ENCODE measurements around the gene HRAS.
A peak's percentile ranks its signal among the peaks of the same experiment; 100 is the strongest.
"Not testable (repeated sequence)": the region's sequence is repeated elsewhere in the genome, so short reads cannot be mapped to it uniquely, and the experiment has no call there.

The HRAS gene

DNA sequence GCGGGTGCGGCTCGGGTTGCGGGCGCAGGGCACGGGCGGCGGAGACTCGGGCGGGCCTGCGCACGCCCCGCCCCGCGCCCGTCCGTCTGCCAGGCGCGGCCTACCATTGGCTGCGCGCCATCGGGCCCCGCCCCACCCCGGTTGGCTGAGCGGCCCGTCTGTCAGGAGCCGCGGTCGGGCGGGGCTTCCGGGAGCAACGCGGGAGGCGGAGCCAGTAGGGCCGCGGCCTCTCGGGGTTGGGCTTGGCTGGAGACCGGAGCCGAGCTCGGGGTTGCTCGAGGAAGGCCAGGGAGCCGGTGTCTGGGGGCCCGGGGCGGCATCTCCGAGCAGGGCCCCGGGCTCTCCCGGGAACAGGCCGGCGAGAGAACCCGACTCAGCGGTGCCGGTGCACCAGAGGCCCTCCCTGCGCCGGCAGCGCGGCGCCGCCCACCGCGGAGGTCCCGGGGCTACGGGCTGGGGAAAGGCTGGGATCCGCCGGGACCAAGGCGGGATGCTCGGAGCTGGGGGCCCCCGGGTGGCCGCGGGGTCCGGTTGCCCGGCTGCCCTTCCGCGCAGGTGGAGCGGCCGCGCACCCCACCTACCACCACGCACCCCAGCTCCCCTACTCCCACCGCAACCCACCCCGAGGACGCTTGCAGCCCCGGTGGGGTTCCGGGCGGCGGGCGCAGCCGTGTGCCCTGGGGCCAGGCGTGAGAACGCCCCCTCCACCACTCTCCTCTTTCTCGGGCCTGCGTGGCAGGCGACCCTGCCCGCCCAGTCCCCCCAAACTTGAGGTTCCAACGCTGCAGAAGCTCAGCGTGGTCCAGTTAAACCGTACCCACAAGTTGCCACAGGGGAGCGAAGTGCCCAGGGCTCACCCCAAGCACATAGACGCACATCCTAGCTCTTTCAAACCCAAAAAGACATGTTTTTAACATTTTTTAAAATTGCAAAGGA is at the start of gene HRAS:
Gene HRAS (minus strand): TSS at position 58 of the 936 bp plus-strand sequence.
- peak; percentile 100 for DNase-seq (ENCODE audit: low spot score)

DNA sequence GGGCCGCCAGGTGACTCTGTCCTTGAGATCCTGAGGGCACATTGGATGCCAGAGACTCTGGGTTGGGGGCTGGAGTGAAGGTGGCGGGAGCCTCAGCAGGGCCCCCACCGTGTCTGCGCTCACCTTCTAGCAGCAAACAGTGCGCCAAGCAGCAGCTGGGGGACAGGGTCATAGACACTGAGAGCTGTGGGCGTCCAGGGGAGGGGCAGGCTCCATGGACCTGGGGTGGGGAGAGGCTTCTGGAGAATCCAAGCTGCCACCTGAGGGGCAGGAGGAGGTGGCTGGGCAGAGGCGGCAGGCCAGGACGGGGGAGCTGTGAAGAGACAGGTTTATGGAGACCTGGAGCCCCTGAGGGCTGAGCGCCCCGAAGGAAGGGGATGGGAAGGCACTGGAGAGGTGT is 48.9 kb upstream of the HRAS start:
- DNase-seq (ENCODE audit: low spot score): no peak

DNA sequence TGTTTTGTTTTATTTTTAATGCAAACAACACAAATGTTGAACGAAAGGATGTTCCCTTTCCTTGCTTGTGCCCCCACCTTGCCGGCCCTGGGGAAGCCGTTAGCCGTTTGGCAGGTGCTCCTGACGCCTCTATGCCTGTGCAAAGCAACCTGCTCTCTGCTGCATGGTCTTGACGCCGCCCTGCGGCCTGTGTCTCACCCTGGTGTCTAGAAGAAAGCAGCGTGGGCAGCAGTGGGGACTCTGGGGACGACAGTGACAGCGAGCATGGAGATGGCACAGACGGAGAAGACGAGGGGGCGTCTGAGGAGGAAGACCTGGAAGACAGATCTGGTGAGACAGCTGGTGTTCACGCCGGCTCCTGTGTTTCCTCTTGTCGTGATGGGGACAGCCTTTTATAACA is 46.4 kb upstream of the HRAS start:
- no peak for DNase-seq (ENCODE audit: low spot score)

DNA sequence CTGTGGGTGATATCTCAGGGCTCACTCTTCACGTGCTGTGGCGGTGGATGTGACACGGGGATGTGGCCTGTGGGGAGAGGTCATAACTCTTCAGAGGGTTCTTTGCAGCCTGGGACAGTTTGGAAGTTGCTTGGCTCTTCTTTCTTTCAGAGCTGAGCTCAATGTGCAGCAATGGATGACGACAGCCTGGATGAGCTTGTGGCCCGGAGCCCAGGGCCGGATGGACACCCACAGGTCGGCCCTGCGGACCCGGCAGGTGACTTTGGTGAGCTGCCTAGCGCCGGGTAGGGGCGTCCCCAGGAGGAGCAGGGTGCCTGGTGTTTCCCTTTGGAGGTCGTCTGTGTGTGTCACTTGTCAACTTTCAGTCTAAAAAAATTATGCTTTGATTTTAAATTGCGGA is 46.0 kb upstream of the HRAS start:
- DNase-seq (ENCODE audit: low spot score): no peak

DNA sequence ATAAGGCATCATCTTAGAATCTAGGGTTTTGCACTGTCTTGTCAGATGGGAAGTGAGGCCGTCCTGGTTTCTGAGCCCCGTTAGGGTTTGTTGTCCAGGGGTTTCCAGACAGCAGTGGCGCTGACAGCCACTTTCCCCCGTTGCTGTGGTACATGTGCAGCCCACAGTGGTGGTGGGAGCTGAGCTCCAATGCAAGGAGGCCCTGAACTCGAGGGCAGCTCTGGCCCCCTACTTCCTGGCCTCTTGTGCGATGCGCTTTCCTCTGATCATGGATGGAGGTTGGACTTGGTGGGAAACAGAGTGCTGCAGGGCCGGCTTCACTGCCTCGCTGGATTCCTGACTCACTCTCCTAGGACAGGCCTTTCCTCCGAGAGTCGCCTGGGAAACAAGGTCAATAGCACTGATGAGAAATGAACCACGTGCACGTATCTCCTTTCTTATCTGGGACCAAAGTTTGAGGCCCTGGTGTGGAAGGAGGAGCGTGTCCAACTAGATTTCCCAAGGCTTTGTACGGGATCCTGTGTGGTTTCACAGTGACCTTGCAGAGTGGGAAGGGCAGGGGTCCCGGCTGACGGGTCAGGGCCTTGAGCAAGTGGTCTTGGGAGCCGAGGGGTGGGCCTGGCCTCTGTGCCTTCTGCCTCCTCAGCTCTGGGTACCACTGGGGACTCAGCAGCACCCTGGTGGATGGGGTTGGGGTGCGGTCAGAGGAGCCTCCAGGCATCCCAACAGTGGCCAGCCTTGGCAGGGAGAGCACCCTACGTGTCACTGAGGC is 44.6 kb upstream of the HRAS start:
- DNase-seq (ENCODE audit: low spot score): no peak

DNA sequence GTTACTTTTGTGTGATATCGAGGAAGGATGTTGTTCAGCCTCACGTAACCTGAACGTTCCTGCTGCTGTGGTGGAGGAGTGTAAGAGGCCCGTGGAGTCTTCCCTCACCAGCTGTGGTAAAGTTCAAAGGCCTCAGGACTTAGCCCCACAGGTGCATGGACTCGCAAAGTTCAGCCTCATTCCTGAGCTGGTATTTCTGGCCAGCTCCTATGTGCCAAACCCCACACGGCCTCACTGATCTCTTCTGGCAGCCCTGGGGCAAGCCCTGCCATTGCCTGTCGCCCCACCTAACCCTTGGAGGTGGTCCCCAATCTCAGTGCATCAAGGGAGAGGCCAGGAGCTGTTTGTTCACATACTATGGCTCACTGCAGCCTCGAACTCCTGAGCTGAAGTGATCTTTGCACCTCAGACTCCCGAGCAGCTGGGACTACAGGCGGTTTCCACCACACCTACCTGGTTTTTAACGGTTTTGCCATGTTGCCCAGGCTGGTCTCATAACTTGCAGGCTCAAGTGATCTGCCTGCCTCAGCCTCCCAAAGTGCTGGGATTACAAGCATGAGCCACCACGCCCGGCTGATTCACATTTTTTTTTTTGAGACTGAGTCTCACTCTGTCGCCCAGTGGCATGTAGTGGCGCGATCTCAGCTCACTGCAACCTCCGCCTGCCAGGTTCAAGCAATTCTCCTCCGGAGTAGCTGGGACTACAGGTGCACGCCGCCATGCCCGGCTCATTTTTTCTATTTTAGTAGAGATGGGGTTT is 43.1 kb upstream of the HRAS start:
- DNase-seq (ENCODE audit: low spot score): no peak

DNA sequence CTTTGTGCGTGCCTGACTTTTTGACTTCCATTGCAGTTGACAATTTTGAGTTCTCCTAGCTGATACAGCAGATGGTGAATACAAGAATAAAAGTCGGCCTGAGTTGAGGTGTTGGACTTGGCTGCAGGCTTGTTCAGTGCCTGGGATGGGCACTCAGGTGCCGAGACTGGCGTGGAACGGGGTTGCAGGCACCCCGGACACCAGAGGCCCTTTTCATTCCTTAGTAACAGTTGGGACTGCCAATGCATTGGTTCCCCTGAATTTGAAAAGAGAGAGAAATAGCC is 42.2 kb upstream of the HRAS start:
- DNase-seq (ENCODE audit: low spot score): no peak

DNA sequence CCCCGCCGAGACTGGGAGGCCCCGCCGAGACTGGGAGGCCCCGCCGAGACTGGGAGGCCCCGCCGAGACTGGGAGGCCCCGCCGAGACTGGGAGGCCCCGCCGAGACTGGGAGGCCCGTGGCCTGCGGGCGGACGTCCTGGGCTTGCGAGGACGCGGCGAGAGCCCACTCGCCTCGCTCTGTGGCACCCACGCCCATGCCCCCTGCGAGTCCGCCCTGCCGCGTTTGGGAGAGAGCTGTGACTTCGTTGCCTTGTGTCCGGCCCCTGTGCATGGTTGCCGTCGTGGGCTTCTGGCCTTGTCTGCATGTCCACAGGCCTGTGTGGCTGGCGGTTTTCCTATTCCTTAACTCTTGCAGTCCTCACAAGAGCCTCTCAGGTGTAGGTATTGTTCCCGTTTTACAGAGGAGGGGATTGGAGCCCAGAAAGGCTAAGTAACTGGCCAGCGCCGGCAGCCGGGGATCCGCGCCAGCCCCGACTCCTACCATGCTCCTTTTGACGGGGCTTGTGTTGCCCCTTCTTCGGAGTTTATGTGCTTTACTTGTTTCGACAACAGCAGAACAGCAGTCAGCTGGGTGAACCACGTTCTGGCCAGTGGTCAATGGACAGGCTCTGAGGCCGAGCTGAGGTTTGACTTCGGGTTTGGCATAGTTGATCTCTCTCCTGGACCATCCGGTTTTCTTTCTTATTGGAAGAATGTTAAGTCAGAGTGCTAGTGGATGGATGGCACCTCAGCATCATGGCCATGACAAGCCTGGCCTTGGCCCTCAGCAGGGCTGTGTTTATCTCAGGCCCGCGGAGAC is 41.6 kb upstream of the HRAS start:
- peak; percentile 40 for DNase-seq (ENCODE audit: low spot score)

DNA sequence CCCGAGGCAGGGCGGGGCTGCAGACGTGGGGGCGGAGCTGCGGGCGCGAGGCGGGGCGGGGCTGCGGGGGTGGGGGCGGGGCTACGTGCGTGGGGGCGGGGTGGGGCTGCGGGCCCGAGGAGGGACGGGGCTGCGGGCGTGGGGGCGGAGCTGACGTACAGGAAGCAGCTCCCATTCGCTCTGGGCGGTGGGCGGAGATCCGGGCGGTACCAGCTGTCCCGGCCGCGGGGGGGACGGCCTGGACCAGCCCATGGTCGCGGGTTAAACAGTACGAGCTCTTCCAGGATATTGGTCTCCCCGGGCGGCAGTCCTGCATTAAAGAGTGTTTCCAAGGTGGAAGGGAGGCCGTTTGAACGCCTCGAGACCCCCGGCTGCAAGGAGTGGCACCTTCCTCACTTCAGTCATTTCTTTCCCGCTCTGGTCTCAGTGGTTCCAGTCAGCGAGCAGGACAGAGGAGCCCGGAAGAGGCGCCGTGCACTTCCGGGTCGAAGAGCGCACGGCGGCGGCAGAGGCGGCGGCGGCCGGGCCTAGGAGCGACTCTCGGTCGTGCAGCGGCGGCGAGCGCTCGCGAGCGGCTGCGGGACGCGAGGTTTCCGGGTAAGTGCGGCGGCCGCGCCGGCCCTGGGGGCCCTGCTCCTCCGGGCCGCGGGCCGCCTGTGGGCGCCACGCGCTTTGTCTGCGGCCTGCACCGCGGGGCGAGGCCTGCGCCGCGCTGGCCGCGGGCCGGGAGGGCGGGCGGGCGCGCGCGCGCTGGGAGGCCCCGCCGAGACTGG is 40.8 kb upstream of the HRAS start, which contains the start of gene PHRF1:
Gene PHRF1 (plus strand): TSS at position 475 of the 773 bp plus-strand sequence. CDS start 5,043 bp downstream, outside the sequence.
- peak; percentile 99 for DNase-seq (ENCODE audit: low spot score)

DNA sequence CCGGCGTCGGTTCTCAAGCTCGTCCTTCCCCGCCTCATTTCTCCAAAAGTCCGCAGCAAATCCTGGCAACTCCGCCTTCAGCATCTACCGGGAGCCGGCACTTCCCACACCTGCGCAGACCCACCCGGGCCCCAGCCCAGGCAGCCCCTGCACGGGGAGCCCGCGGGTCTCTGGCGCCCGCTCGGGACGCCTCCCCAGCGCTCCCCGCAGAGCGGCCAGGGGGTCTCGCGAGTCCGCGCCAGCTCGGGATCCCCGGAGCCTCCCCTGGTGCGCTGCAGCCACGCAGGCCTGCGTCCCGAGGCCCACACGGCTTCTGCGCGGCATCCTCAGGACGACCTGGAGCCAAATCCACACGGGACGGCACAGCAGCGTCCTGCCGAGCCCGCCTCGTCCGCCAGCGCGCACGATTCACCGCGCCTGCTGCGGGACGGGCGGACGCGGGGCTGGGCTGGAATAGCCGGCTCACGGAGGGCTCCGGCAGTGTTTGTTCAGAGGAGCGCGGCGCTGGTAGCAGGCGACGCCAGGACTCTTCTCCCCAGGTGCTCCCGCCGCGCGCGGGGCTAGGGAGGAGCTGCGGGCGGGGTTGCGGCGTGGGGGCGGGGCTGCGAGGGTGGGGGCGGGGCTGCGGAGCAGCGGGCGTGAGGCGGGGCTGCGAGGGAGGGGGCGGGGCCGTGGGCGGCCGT is 40.1 kb upstream of the HRAS start:
- peak; percentile 53 for DNase-seq (ENCODE audit: low spot score)

DNA sequence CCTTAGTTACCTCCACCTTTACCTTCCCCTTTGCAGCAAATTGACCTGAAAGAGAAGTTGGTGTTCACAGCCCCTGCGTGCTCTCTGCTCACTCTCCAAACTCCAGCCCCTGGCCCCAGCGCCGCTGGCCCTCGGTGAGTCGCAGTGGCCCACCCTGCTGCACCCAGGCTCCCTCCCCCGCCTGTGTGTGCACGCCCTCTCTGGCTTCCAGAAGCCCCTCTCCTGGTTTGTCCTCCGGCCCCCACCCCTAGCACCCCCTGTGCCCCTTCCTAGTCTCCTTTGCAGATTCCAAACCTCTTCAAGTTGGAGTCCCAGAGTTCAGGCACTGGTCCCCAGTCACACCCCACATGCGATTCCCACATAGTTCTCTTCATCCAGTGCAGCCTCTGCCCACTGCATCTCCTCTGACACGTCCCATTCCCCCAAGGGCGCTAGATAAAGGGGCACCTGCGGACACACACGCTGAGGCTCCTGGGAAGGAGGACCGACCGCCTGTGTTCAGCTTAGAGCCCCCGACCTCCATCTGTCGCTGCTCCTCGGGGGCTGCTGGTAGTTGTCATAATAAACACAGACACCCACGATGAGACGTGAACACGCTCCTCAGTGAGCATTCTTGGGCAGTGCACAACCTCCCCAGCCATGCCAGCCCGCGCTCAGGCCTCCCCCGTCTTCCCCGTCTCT is 39.4 kb upstream of the HRAS start:
- no peak for DNase-seq (ENCODE audit: low spot score)

DNA sequence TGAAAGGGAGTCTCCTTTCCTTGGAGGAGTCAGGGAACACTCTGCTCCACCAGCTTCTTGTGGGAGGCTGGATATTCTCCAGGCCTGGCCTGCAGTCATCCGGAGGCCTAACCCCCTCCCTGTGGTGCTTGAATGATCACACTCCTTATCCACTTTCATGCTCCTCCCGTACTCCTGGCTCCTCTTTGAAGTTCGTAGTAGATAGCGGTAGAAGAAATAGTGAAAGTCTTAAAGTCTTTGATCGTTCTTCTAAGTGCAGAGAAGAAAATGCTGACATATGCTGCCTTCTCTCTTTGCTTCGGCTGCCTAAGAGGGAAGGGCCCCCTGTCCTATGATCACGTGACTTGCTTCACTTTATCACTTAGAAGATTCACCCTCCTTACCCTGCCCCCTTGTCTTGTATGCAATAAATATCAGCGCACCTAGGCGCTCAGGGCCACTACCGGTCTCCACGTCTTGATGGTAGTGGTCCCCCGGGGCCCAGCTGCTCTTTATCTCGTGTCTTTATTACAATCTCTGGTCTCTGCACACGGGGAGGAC is 38.7 kb upstream of the HRAS start:
- DNase-seq (ENCODE audit: low spot score): not testable (repeated sequence)

DNA sequence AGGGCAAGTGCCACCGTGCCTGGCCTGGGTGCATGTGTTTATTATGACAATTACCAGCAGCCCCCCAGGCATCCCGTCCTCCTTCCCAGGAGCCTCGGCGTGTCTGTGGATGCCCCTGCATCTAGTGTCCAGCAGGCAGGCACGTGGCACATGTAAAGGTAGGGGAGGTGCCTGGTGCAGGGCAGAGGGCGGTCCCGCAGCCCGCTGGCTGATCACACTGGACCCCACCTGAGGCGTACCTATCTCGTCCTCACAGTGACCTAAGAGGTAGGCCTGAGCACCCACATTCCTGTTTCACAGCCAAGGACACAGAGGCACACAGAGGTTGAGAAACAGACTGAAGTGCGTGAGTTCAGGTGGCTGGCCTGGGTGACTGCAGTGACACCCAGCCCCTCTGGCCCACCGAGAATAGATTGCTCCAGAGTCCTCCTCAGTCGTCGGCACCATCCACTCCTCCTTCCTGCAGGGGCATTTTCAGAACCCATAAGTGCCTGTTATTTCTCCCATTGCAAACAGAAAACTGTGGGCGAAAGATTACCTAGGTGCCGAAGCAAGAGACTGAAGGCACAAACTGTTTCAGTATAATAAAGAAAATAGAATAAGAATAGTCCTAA is 37.9 kb upstream of the HRAS start:
- no peak for DNase-seq (ENCODE audit: low spot score)

DNA sequence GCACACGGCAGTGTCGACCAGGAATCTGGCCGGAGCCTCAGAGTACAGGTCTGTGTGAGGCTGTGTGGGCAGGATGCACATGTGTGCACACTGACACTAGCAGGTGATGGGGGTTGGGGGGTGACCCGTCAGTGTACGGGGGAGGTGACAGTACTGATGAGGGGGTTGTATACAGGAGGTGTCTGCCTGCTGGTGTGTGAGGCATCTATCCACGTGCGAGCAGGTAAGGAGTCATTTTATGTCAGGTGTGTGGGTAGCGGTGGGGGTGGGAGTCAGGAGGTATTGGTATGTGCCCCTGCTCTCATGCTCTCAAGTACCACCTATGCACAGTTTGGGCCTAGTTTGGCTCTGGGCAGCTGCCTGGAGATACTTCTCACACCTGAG is 36.4 kb upstream of the HRAS start:
- DNase-seq (ENCODE audit: low spot score): no peak

DNA sequence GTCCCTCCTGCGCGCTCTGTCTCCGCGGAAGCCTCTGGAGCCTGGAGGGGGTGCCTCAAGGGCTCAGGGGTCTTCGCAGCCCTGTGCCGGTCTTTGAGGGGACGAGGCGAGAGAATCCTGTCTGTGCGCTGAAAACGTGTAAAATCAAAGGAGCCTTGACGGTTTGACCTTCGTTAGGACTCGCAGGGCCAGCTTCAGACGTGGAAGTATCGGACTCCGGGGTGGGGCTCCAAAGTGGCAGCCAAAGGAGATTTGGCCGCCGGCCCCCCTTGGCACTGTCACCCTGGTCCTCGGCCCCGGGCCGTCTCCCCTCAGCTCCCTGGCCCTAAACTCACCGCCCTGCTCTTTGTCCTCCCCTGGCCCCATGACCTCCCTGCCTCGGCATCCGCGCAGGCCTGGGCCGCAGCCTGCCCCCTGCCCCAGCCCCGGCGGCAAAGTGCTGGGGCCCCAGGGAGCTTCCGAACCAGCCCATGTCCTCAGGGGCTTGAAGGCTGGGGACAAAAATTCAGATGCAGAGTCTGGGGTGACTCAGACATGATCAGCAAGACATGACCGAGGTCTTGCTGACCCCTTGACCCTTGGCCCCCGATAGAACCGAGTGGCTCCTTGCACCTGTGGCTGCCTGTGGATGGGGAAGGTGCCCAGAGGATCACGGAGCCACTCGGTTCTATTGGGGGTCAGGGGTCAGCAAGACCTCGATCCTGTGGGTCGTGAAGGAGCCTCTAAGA is 33.9 kb upstream of the HRAS start:
- DNase-seq (ENCODE audit: low spot score): no peak

DNA sequence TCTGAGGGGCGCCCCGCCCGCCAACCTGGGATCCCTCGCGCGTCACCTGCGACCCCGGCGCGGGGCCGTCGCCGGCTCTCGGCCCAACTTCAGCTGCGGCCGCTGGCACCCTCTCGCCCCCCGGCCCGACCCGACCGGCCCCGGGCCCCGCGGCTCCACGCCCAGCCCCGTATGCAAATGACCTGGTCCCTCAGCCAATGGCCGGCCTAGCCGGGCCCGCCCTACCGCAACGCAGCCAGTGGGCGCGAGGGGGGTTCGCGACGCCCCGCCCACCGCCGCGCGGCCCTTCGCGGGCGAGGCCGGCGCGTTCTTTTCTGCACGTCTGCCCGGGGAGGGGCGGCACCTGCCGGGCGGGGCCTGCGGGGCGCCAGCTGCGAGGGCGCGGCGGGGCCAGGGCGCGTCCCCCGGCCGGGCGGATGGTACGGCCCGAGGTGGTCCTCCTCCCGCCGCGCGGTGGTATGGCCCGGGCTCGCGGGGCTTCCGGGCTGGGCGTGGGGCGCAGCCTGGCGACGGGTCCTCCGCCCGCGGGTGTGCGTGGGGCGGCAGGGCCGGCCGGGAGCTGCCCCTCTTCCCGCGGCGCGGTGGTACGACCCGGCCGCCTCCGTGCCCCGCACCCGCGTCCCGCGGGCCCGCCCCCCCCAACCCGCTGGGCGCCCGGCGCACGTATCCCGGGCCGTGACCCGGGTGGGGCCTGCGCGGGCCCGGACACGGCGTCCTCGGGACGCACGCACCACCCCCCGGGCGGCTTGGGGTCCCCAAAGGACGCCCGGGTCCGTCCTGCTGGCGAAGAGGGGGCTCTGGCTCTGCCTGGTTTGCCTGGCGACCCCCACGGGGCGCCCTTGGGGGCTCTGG is 33.2 kb upstream of the HRAS start:
- DNase-seq (ENCODE audit: low spot score): peak; percentile 98

DNA sequence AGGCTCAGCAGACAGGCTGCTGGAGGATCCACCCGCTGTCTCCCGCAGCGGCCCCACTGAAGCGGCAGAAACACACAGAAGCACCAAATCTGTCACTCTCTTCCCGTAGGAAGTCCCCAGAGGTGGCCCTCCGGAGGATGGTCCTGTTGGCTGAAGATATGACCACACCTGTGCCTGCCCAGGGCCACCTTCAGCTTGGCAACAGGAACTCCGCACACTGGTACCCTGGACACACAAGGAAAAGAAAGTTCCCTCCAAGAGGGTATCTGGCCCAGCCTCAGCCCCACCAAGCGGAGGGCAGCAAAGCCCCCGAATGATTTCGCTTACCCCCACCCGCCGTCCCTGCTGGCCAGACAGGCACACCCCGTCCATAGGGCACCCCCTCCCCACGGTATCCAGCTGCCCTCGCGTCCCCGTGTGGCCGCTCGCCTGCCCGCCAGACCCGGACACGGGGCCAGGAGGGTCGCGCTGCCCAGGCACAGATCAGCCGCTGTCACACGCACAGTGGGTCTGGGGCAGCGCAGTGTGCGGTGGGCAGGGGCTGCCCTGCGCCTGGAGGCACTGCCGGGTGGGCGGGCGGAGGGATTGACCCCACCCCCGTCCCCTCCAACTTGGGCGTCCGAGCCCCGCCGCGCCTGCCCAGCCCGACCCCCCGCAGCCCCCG is 32.4 kb upstream of the HRAS start:
- no peak for DNase-seq (ENCODE audit: low spot score)
